HG03432 (cell line): ENCODE data around the gene STOML1.
"Not testable (repeated sequence)": the region's sequence is repeated elsewhere in the genome, so short reads cannot be mapped to it uniquely, and the experiment has no call there.

Experiments
- ATAC-seq: cut with Tn5 transposase; IDR thresholded peaks from one replicate; pipeline ENCODE4 v1.9.1; 2021; ENCODE audit warnings: mild to moderate bottlenecking, moderate library complexity; ENCODE audit not compliant: unreplicated experiment

STOML1 gene

GRCh38 chr15:73948396-73948795 is 43.7 kb downstream of the STOML1 start:
- no peak for ATAC-seq

- ATAC-seq: no peak
These were observed 44.4 kb downstream of the STOML1 start for GRCh38 chr15:73947651-73948050.

- no peak for ATAC-seq
These were observed 45.2 kb downstream of the STOML1 start for GRCh38 chr15:73946795-73947370.

GRCh38 chr15:73946046-73946721 is 45.9 kb downstream of the STOML1 start:
- no peak for ATAC-seq

- ATAC-seq: no peak
These were observed 47.0 kb downstream of the STOML1 start for GRCh38 chr15:73945130-73945508.

GRCh38 chr15:73944161-73945129 is 47.6 kb downstream of the STOML1 start:
- no peak for ATAC-seq

- ATAC-seq: no peak
These were observed 49.3 kb downstream of the STOML1 start for GRCh38 chr15:73942751-73943270.

- no peak for ATAC-seq
These were observed 50.0 kb downstream of the STOML1 start for GRCh38 chr15:73941871-73942635.

- no peak for ATAC-seq
These were observed 50.6 kb downstream of the STOML1 start for GRCh38 chr15:73941449-73941848.

GRCh38 chr15:73941044-73941443 is 51.1 kb downstream of the STOML1 start:
- no peak for ATAC-seq

GRCh38 chr15:73940061-73940981 is 51.8 kb downstream of the STOML1 start:
- ATAC-seq: no peak

GRCh38 chr15:73939138-73939537 is 53.0 kb downstream of the STOML1 start:
- ATAC-seq: no peak

- not testable (repeated sequence) for ATAC-seq
These were observed 53.6 kb downstream of the STOML1 start for GRCh38 chr15:73938516-73938915.

GRCh38 chr15:73937726-73938125 is 54.4 kb downstream of the STOML1 start:
- ATAC-seq: no peak

- no peak for ATAC-seq
These were observed 54.8 kb downstream of the STOML1 start for GRCh38 chr15:73937296-73937695.

- ATAC-seq: no peak
These were observed 55.4 kb downstream of the STOML1 start for GRCh38 chr15:73936588-73937290.

- ATAC-seq: no peak
These were observed 55.9 kb downstream of the STOML1 start for GRCh38 chr15:73936181-73936580.

GRCh38 chr15:73935547-73935946 is 56.5 kb downstream of the STOML1 start:
- no peak for ATAC-seq

- ATAC-seq: no peak
These were observed 57.8 kb downstream of the STOML1 start for GRCh38 chr15:73934281-73934680.
